IPS DF 19.7 (cell line): ENCODE measurements around the gene CNDP1.

Source experiments
- DNase-seq: peaks from one replicate; pipeline ENCODE4 v3.0.0-alpha.2; 2013; ENCODE audit warnings: low read depth, low spot score

Gene CNDP1

GRCh38 chr18:74579496-74580065 lies 45.3 kb downstream of the CNDP1 start:
- DNase-seq = no peak

- DNase-seq = no peak
Measured at GRCh38 chr18:74582642-74583041, 48.3 kb downstream of the CNDP1 start.

GRCh38 chr18:74587441-74587840 lies 53.1 kb downstream of the CNDP1 start:
- DNase-seq = no peak

- DNase-seq = no peak
Measured at GRCh38 chr18:74589021-74589420, 54.7 kb downstream of the CNDP1 start.

- no peak for DNase-seq
Measured at GRCh38 chr18:74589811-74590210, 55.5 kb downstream of the CNDP1 start.

GRCh38 chr18:74590671-74591070 lies 56.4 kb downstream of the CNDP1 start:
- DNase-seq = no peak

GRCh38 chr18:74595431-74595830 lies 61.1 kb downstream of the CNDP1 start:
- DNase-seq = no peak

- no peak for DNase-seq
Measured at GRCh38 chr18:74597034-74597661, 62.8 kb downstream of the CNDP1 start.

- peak; percentile 83 for DNase-seq
Measured at GRCh38 chr18:74597662-74598349, 63.5 kb downstream of the CNDP1 start, which contains the start of gene ZNF407. ZNF407 (plus strand) TSS chr18:74597870; CDS start chr18:74631020, 33,150 bp downstream.

- no peak for DNase-seq
Measured at GRCh38 chr18:74598350-74599001, 64.2 kb downstream of the CNDP1 start.

GRCh38 chr18:74604361-74604760 lies 70.1 kb downstream of the CNDP1 start:
- DNase-seq = no peak

- DNase-seq = no peak
Measured at GRCh38 chr18:74604774-74605173, 70.5 kb downstream of the CNDP1 start.

- DNase-seq = no peak
Measured at GRCh38 chr18:74608681-74609080, 74.4 kb downstream of the CNDP1 start.

- no peak for DNase-seq
Measured at GRCh38 chr18:74609535-74609934, 75.2 kb downstream of the CNDP1 start.

GRCh38 chr18:74610051-74610615 lies 75.8 kb downstream of the CNDP1 start:
- no peak for DNase-seq

GRCh38 chr18:74610860-74611259 lies 76.6 kb downstream of the CNDP1 start:
- no peak for DNase-seq

- no peak for DNase-seq
Measured at GRCh38 chr18:74611765-74612164, 77.5 kb downstream of the CNDP1 start.

- DNase-seq = no peak
Measured at GRCh38 chr18:74613381-74613780, 79.1 kb downstream of the CNDP1 start.

- DNase-seq = no peak
Measured at GRCh38 chr18:74616494-74616893, 82.2 kb downstream of the CNDP1 start.

- DNase-seq = no peak
Measured at GRCh38 chr18:74617486-74617885, 83.2 kb downstream of the CNDP1 start.

- DNase-seq = no peak
Measured at GRCh38 chr18:74622072-74622471, 87.8 kb downstream of the CNDP1 start.
